Stimulated activated CD4-positive, alpha-beta T cell treated with anti-CD3 and anti-CD28 coated beads, TNF-alpha, amount 100 ng/mL, for 1 hour (primary cell): ENCODE results near the gene CYP2C18.
"Not testable (repeated sequence)": the region's sequence is repeated elsewhere in the genome, so short reads cannot be mapped to it uniquely, and the experiment has no call there.

Experiments
- DNase-seq, 3 donors: peaks; one replicate each; pipeline ENCODE4 v3.0.0-alpha.2; 2020; ENCODE audit warnings: low read depth in 3 of 3, low spot score in 1 of 3

The CYP2C18 gene

DNA sequence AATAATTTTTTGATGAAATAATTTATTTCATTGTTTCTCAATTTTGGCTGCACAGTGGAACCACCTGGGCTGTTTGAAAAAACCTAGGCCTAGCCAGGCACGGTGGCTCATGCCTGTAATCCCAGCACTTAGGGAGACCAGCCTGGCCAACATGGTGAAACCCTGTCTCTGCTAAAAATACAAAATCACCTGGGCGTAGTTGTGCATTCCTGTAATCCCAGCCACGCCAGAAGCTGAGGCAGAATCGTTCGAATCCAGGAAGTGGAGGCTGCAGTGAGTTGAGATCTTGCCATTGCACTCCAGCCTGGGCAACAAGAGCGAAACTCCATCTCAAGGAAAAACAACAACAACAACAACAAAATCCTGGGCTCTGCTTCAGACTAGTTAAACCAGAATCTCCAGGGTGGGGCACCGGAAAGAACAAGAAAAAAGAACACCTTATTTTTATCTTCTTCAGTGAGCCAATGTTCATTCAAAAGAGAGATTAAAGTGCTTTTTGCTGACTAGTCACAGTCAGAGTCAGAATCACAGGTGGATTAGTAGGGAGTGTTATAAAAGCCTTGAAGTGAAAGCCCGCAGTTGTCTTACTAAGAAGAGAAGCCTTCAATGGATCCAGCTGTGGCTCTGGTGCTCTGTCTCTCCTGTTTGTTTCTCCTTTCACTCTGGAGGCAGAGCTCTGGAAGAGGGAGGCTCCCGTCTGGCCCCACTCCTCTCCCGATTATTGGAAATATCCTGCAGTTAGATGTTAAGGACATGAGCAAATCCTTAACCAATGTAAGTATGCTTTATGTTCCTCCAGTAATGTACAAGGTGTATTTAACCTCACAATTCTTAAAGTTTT is at the start of gene CYP2C18:
CYP2C18 (plus strand) TSS at position 516 of the 841 bp plus-strand sequence; CDS start at position 607, 91 bp downstream.
- DNase-seq: no peak

DNA sequence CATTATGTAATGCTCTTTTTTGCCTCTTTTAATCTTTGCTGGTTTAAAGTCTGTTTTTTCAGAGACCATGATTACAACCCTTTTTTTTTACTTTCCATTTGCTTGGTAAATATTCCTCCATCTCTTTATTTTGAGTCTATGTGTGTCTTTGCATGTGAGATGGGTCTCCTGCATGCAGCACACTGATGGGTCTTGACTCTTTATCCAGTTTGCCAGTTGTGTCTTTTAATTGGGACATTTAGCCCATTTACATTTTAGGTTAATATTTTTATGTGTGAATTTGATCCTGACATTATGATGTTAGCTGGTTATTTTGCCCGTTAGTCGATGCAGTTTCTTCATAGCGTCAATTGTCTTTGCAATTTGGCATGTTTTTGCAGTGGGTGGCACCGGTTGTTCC is 45.4 kb upstream of the CYP2C18 start:
- not testable (repeated sequence) for DNase-seq

GRCh38 chr10:94639902-94640301 is 43.6 kb upstream of the CYP2C18 start:
- DNase-seq: no peak

DNA sequence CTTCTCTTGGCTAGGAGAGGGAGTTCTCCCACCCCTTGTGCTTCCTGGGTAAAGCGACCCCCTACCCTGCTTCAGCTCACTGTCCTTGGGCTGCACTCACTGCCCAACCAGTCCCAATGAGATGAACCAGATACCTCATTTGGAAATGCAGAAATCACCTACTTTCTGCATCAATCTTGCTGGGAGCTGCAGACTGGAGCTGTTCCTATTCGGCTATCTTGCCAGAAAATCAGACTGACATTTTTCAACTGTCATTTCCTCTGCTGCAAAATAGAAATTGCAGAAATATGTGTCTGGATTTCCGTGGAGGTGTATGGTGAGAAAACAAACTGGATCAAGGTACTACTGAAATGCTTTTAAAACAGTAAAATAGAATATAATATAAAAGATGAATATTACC is 43.0 kb upstream of the CYP2C18 start:
- no peak for DNase-seq

DNA sequence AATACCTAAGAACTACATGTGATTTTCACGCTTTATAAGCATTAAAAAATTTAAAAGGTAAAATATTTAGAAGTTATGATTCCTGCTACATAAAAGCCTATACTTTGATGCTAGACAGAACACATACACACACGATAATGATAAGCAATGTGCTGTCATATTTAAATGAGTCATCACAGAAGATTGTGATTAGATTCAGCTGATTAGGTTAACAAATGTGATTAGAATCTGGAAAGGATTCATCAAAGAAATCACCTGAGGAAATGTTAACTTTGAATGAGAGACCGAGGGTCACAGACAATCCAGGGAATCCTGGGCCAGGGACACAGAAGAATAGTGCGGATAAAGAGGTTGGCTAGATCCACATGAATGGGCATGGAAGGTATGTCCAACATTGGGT is 42.0 kb upstream of the CYP2C18 start:
- DNase-seq: no peak

DNA sequence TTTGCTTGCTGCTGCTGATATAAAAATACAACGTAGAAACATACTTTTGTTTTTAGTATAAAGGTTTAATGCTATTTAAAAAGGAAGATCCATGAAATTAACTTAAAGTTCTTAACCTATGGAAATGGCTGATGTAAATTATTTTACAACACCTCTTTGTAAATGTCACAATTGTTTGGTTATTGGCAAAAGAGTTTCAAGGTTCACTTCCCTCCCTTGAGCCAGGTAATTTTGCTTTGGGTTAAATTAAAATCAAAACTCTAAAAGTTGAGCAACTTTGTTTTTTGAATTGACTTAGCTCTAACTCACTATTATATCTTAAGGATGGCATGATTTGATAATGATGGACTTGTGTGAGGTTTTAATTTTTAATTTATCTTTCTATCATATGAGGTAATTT is 39.2 kb upstream of the CYP2C18 start:
- no peak for DNase-seq

- DNase-seq: no peak
Observed at GRCh38 chr10:94645285-94645684, 38.2 kb upstream of the CYP2C18 start.

DNA sequence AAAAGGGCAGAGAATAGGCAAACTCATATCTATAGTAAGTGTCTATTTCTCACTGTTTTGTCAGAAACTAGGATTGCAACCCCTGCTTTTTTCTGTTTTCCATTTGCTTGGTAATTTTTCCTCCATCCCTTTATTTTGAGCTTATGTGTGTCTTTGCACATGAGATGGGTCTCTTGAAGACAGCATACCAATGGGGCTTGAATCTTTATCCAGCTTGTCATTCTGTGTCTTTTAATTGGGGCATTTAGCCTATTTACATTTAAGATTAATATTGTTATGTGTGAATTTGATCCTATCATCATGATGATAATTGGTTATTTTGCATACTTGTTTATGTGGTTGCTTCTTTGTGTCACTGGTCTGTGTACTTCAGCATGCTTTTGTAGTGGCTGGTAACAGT is 28.3 kb upstream of the CYP2C18 start:
- DNase-seq: not testable (repeated sequence)

GRCh38 chr10:94663061-94663460 is 20.5 kb upstream of the CYP2C18 start:
- DNase-seq: not testable (repeated sequence)

DNA sequence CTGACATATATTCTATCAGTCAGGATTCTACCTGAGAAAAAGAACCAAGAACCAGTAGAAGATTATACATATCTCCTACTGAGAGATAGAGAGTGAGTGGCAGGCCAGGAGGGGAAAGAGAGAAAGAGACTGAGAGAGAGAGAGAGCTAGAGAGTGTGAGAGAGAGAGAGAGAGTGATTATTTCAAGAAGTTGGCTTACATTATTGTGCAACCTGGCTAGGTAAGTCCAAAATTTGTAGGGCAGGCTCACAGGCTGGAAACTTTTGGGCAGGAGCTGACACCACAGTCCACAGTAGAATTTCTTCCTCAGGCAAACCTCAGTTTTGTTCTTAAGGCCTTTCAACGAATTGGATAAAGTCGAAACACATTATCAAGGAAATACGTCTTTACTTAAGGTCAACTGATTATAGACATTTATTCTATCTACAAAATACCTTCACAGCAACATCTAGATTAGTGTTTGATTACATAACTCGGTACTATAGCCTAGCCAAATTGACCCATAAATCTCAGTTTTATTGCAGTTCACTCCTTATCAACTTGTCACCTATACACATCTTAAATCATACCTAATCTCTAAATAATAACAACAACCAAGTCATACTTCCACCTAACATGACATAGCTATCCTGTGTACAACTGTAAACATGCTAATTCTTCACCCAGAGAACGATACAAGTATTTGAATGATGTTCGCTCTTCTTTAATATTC is 17.0 kb upstream of the CYP2C18 start:
- DNase-seq: no peak

- no peak for DNase-seq
Observed at GRCh38 chr10:94673614-94674321, 9.8 kb upstream of the CYP2C18 start.

DNA sequence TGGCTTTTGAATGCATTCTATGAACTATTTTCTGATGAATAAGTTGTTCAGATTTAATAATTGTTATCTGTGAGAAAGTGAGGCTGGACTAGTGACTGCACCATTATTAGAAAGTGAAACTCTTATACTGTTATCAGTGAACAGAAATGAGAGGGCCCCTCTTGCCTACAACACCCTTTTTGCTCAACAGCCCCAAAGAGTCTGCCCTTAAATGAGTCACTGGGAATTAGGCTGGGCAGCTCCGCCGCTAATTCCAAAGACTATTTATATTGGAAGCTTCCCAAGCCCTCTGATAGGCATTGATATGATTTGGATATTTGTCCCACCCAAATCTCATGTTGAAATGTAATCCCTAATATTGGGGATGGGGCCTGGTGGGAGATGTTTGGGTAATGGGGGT is 7.0 kb upstream of the CYP2C18 start:
- DNase-seq: no peak

DNA sequence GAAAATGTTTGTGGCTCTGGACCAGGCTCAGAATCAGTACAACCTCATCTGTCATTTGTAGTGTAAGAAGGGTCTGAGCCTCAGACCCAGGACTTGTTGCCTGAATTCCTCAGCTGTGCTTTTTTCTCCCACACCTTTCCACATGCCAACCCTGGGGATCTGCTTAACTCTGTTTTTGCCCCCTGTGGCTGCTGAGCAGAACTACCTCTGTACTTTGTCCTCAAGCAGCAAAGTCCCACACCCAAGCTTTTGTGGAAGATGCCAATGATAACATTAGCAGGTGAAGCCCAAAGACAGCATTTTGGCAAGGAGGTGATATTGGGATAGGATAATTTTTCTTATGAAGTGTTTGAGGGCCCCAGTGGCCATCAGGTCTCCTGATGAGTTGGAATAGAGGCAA is 5.8 kb upstream of the CYP2C18 start:
- no peak for DNase-seq

- DNase-seq: no peak
Observed at GRCh38 chr10:94678475-94678874, 5.1 kb upstream of the CYP2C18 start.

- DNase-seq: no peak
Observed at GRCh38 chr10:94680544-94680943, 3.0 kb upstream of the CYP2C18 start.

DNA sequence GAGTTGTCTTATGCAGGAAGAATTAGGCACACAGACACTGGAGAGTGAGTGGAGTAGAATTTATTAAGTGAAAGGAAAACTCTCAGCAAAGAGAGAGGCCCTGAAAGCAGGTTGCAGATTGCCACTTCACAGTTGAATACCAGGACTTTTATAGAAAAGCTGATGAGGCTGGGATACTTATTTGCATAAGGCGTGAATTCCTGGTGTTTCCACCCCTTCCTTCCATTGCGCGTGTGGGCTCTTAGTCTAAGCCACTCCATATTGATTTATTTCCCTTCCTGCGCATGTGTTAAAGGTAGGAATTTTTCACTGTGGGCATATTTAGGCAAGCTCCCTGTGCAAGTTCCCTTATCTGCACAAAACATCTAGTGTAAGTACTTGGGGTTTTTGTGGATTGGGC is 893 bp upstream of the CYP2C18 start:
- DNase-seq: not testable (repeated sequence)

GRCh38 chr10:94687625-94688248 is 4.2 kb downstream of the CYP2C18 start:
- no peak for DNase-seq

DNA sequence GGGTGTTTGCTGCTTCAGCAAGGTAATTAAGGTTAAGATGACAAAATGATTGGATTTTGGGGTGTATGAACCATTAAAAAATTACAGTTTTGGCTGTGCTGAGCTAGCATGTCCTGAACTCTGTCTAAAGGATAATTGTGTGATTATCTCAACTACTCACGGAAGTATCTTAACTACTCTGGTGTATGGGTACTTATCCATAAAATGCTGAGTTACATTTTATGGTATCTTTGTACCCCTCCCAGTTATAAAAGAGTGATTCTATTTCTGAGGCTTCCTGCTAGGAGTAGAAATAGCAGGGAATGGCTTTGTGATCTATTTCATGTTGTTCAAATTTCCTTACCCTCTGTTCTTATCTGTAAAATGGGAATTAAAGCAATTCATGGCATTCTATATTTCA is 22.6 kb downstream of the CYP2C18 start:
- DNase-seq: no peak

DNA sequence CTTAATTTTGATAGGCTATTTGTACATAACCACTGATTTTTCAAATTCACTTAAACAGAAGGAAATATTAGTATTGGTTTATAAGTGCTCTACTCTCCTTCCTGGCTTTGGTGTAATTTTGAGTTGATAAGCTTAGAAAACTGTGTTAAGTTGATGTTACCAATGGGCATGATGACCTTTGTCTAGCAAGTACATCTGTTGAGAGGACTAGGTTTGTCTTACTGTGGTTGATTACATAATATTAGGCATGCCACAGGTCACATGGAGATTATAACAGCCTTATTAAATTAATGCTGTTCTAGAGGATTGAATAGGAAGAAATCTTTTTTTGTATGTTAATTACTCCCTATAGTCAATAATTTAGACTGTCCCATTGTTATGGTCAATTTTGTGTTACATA is 27.0 kb downstream of the CYP2C18 start:
- no peak for DNase-seq

- no peak for DNase-seq
Observed at GRCh38 chr10:94725871-94726270, 42.3 kb downstream of the CYP2C18 start.

DNA sequence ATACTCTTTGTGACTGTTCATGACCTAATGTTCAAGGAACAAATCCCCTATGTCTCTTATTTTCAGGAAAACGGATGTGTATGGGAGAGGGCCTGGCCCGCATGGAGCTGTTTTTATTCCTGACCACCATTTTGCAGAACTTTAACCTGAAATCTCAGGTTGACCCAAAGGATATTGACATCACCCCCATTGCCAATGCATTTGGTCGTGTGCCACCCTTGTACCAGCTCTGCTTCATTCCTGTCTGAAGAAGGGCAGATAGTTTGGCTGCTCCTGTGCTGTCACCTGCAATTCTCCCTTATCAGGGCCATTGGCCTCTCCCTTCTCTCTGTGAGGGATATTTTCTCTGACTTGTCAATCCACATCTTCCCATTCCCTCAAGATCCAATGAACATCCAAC is 51.7 kb downstream of the CYP2C18 start:
- no peak for DNase-seq
